Fibroblast of the conjunctiva (primary cell): ENCODE results near the gene SLC41A1.
A peak's percentile ranks its signal among the peaks of the same experiment; 100 is the strongest.
"Not testable (repeated sequence)": the region's sequence is repeated elsewhere in the genome, so short reads cannot be mapped to it uniquely, and the experiment has no call there.

Experiments used
- DNase-seq: peaks from one replicate; pipeline ENCODE4 v3.0.0-alpha.2; 2010; ENCODE audit warnings: low read depth

SLC41A1 gene

GRCh38 chr1:205812878-205813754 is at the start of gene SLC41A1:
TSS of gene SLC41A1 (minus strand) at chr1:205813198. CDS start at chr1:205810441, 2,757 bp downstream.
- peak; percentile 83 for DNase-seq

- no peak for DNase-seq
Measured at GRCh38 chr1:205861540-205861939, 48.5 kb upstream of the SLC41A1 start.

- no peak for DNase-seq
Measured at GRCh38 chr1:205858141-205858961, 45.4 kb upstream of the SLC41A1 start.

GRCh38 chr1:205857501-205857900 is 44.5 kb upstream of the SLC41A1 start:
- DNase-seq, result not testable (repeated sequence)

GRCh38 chr1:205856433-205856832 is 43.4 kb upstream of the SLC41A1 start:
- DNase-seq, result no peak

GRCh38 chr1:205852969-205853368 is 40.0 kb upstream of the SLC41A1 start:
- no peak for DNase-seq

- DNase-seq, result no peak
Measured at GRCh38 chr1:205851993-205852392, 39.0 kb upstream of the SLC41A1 start.

GRCh38 chr1:205849619-205850355 is 36.8 kb upstream of the SLC41A1 start, which contains the start of gene PM20D1:
TSS of gene PM20D1 (minus strand) at chr1:205850132. CDS start at chr1:205850072, 60 bp downstream.
- peak; percentile 55 for DNase-seq

- no peak for DNase-seq
Measured at GRCh38 chr1:205843036-205843859, 30.2 kb upstream of the SLC41A1 start.

- no peak for DNase-seq
Measured at GRCh38 chr1:205842229-205842628, 29.2 kb upstream of the SLC41A1 start.

- no peak for DNase-seq
Measured at GRCh38 chr1:205840146-205840923, 27.3 kb upstream of the SLC41A1 start.

- DNase-seq, result no peak
Measured at GRCh38 chr1:205837382-205837970, 24.5 kb upstream of the SLC41A1 start.

GRCh38 chr1:205834751-205835150 is 21.8 kb upstream of the SLC41A1 start:
- DNase-seq, result no peak

- DNase-seq, result no peak
Measured at GRCh38 chr1:205832326-205832751, 19.3 kb upstream of the SLC41A1 start.

- DNase-seq, result no peak
Measured at GRCh38 chr1:205827623-205828022, 14.6 kb upstream of the SLC41A1 start.

GRCh38 chr1:205826995-205827394 is 14.0 kb upstream of the SLC41A1 start:
- DNase-seq, result no peak

GRCh38 chr1:205826016-205826806 is 13.2 kb upstream of the SLC41A1 start:
- DNase-seq, result no peak

GRCh38 chr1:205824180-205824579 is 11.2 kb upstream of the SLC41A1 start:
- no peak for DNase-seq

- not testable (repeated sequence) for DNase-seq
Measured at GRCh38 chr1:205823260-205823659, 10.3 kb upstream of the SLC41A1 start.
